OCI-LY7 (cell line): Measurements from ENCODE around the gene NPB.

ENCODE experiments used
- EZH2phosphoT487 ChIP-seq: fragments of 200-600 bp; sonication (generic); IDR thresholded peaks from 2 replicates; pipeline ENCODE4 v1.6.1; 2018; ENCODE audit warnings: low read depth, borderline replicate concordance, mild to moderate bottlenecking, mixed run types, antibody characterized with exemption, low read length, moderate library complexity, mixed read lengths
- TF ChIP-seq, protein P1 (sequence below): fragments of 200-600 bp; sonication (generic); conservative IDR thresholded peaks from 2 replicates; pipeline ENCODE4 v1.5.1; 2014; ENCODE audit warnings: mild to moderate bottlenecking, antibody characterized with exemption, low read length, moderate library complexity, mixed read lengths

DNA sequence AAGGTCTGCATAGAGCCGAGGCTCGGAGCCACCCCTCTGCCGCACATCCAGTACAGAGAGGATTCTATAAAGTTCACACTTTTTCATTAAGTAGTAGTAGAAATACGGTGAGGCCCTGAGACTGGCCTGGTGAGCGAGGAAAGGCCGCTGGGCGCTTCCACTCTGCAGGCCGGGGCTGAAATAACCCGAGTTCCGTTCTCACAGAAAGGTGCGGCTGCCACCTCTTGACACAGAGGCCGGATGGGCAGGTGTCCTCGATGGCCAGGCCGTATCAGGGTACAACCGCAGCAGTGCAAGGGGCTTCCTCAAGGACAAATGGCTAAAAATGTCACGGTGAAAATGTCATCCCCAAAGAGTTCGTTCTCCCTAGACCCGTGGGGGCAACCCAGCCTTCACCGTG is 9.9 kb downstream of the NPB start:
- TF ChIP-seq, protein P1, sequence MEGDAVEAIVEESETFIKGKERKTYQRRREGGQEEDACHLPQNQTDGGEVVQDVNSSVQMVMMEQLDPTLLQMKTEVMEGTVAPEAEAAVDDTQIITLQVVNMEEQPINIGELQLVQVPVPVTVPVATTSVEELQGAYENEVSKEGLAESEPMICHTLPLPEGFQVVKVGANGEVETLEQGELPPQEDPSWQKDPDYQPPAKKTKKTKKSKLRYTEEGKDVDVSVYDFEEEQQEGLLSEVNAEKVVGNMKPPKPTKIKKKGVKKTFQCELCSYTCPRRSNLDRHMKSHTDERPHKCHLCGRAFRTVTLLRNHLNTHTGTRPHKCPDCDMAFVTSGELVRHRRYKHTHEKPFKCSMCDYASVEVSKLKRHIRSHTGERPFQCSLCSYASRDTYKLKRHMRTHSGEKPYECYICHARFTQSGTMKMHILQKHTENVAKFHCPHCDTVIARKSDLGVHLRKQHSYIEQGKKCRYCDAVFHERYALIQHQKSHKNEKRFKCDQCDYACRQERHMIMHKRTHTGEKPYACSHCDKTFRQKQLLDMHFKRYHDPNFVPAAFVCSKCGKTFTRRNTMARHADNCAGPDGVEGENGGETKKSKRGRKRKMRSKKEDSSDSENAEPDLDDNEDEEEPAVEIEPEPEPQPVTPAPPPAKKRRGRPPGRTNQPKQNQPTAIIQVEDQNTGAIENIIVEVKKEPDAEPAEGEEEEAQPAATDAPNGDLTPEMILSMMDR = no peak
- no peak for TF ChIP-seq EZH2phosphoT487
